Adrenal gland (tissue), 12 donors: ENCODE measurements around the gene LTBP2. TPM values are rescaled to one million over a fixed set of nuclear protein-coding genes. Genes with fewer than 3 reads are reported as not detected.

Experiments used
- DNase-seq, 7 donors: peaks; one replicate each; pipeline ENCODE4 v3.0.0-alpha.2; 2019 to 2020
- H3K27ac ChIP-seq, 5 donors: fragments of 200-600 bp; sonication (generic) in 4 of 5; 1 replicate in 3 of 5; 2 replicates in 2 of 5; pipeline versions ENCODE4 v1.5.1 to v1.8.0; 2016 to 2020; ENCODE audit warnings: mild to moderate bottlenecking in 1 of 5
- H3K27me3 ChIP-seq: fragments of 200-600 bp; 2 replicates; pipeline ENCODE4 v1.8.0; 2021
- H3K36me3 ChIP-seq, 2 donors: fragments of 200-600 bp; replicated peaks in 1 of 2; 1 replicate in 1 of 2; 2 replicates in 1 of 2; pipeline versions ENCODE4 v1.5.1 to v1.8.0; 2018 to 2022
- H3K4me1 ChIP-seq, 2 donors: fragments of 200-600 bp; replicated peaks in 1 of 2; 1 replicate in 1 of 2; 2 replicates in 1 of 2; pipeline versions ENCODE4 v1.5.1 to v1.8.0; 2018 to 2021
- H3K4me3 ChIP-seq, 4 donors: fragments of 200-600 bp; sonication (generic) in 3 of 4; one replicate each; pipeline ENCODE4 v1.5.1; 2016 to 2018
- H3K9me3 ChIP-seq, 3 donors: fragments of 200-600 bp; sonication (generic) in 1 of 3; replicated peaks in 1 of 3; 1 replicate in 2 of 3; 2 replicates in 1 of 3; pipeline versions ENCODE4 v1.5.1 to v1.8.0; 2016 to 2021
- POLR2A ChIP-seq, 2 donors: fragments of 450-650 bp; IDR thresholded peaks; one replicate each; pipeline ENCODE4 v1.6.1; 2017; ENCODE audit warnings: antibody characterized with exemption in 2 of 2, mild to moderate bottlenecking in 2 of 2, moderate library complexity in 1 of 2
- WGBS, 4 donors: extraction: QIAGEN DNeasy Blood & Tissue Kit in 2 of 4; methylation state at CpG; one replicate each; pipeline versions ENCODE4 v1.1.5 to v1.1.7; 2013 to 2017; 5-methylcytosine and 5-hydroxymethylcytosine counted together
- intact Hi-C, 2 donors: fragments of 100-400 bp; cut with DNase I; formaldehyde crosslinking; loops; one replicate each; pipeline versions ENCODE4 v1.14.1 to v1.15.0; 2022 to 2023
- polyA plus RNA-seq, 3 donors: library from polyadenylated mRNA; stranded (reverse); fragments of 200-250 nt in 2 of 3; fragments of 350-450 nt in 1 of 3; fragmentation: Illumina TruSeq in 1 of 3; extraction: RNeasy Lipid Tissue Mini Kit (QIAGEN cat#74804) in 1 of 3; gene quantifications; one replicate each; pipeline ENCODE4 v1.2.3, GENCODE V29; 2013 to 2014
- total RNA-seq, 9 donors: library from RNA; depleted of rRNA in 4 of 9; stranded (reverse); fragments of >200 nt in 4 of 9; fragments of 120-200 nt in 1 of 9; fragmentation: NEBNext Ultra II Directional in 1 of 9; extraction: Animal tissue kit (Norgen Biotek cat#: 25700) in 1 of 9; gene quantifications; one replicate each; pipeline versions ENCODE4 v1.1.0 to v1.2.4, GENCODE V29; 2013 to 2023
- TF ChIP-seq, protein P1 (sequence below), 6 experiments: fragments of 450-650 bp in 4 of 6; fragments of 200-600 bp in 2 of 6; sonication (generic) in 1 of 6; IDR thresholded peaks; 1 replicate in 5 of 6; 2 replicates in 1 of 6; pipeline versions ENCODE4 v1.5.1 to v1.8.0; 2016 to 2021; ENCODE audit warnings: antibody characterized with exemption in 6 of 6, mild to moderate bottlenecking in 2 of 6, moderate library complexity in 1 of 6
- donor health status: healthy with polysubstance abuse.
- donor health status: Bipolar disorder and iron deficiency.
- donor health status: DM: yes; HTN: yes; CAD: no.
- donor health status: DM: no; HTN: no; CAD: no.
- donor health status: DM: no; HTN: no; CAD: no.
- donor health status: DM: yes; HTN: yes; CAD: no.

Gene LTBP2
- total and polyA plus RNA-seq, 12 donors, result 2.1 to 17.0 (median 6.2) TPM

DNA sequence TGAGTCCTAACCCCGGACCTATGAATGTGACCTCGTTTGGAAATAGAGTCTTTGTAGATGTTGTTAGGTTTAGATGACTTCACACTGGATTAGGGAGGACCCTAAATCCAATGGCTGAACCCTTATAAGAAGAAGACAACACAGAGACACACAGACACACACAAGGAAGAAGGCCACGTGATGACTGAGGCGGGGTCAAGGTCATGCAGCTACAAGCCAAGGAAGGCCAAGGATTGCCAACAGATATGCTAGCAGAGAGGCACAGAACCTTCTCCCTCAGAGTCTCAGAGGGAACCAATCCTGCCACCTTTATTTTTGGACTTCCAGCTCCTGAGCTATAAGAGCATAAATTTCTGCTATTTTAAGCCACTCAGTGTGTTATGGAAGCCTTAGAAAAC, 31.8 kb downstream of the LTBP2 start:
- intact Hi-C loops, result no loop called here
- H3K27ac ChIP-seq, result peak overlapping the region in 1 of 5 donors; percentile 41
- H3K27me3 ChIP-seq, result no peaks in the 10 kb centered on the region
- peaks cover 30 to 50% of the 10 kb centered on the region in 2 donors for H3K4me1 ChIP-seq
- TF ChIP-seq POLR2A (IDR thresholded peaks at IDR 0.05), result no peak
- TF ChIP-seq, protein P1, sequence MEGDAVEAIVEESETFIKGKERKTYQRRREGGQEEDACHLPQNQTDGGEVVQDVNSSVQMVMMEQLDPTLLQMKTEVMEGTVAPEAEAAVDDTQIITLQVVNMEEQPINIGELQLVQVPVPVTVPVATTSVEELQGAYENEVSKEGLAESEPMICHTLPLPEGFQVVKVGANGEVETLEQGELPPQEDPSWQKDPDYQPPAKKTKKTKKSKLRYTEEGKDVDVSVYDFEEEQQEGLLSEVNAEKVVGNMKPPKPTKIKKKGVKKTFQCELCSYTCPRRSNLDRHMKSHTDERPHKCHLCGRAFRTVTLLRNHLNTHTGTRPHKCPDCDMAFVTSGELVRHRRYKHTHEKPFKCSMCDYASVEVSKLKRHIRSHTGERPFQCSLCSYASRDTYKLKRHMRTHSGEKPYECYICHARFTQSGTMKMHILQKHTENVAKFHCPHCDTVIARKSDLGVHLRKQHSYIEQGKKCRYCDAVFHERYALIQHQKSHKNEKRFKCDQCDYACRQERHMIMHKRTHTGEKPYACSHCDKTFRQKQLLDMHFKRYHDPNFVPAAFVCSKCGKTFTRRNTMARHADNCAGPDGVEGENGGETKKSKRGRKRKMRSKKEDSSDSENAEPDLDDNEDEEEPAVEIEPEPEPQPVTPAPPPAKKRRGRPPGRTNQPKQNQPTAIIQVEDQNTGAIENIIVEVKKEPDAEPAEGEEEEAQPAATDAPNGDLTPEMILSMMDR (IDR thresholded peaks at IDR 0.05), result no peak
- 60 to 67% (median 64%) methylated on average over 4 of the region's 4 CpGs for WGBS, 4 donors
- no peaks in the 10 kb centered on the region for H3K9me3 ChIP-seq
- no peaks in the 10 kb centered on the region for H3K36me3 ChIP-seq
- H3K4me3 ChIP-seq, result no peak overlapping the region
- DNase-seq, result no peak

DNA sequence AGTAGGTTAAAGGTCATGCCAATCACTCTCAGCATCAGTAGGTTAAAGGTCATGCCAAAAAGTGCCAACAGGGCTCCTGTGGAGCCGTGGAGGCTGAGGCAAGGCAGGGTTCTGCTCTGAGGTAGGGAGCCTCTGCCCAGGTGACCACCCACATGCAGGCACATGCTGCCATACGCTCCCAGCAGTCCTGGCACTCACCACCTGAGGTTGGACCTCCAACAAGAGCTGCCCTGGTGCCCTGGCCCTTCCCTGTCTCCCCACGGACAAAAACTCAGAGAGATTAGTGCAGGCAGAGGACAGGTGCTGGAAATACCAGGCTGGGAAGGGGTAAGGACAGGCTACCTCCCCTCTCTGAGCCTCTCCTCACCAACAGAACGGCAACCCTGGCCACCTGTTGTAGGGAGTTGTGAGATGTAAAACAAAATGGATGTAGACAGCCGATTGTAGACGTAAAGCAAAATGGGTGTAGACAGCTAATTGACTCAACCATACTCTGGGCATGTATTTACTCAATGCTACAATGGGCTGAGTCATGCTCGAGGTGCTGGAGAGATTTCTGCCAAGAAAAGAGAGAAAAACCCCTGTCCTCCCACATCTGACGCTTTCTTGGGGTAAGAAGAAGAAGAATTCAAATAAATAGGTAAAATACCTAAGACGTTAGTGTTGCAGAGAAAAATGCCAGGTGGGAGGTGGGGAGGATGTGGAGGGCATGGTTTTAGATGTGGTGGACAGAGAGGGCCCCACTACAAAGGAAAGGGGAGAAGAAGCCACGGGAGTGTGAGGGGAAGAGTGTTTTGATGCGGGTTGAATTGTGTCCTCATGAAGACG, 32.4 kb downstream of the LTBP2 start:
- DNase-seq, result no peak
- intact Hi-C loops, result no loop called here
- no peaks in the 10 kb centered on the region for H3K36me3 ChIP-seq
- H3K27ac ChIP-seq, result peak overlapping the region in 1 of 5 donors; percentile 41
- 73 to 80% (median 77%) methylated on average over 10 to 12 of the region's 12 CpGs for WGBS, 4 donors
- peaks cover 29 to 45% of the 10 kb centered on the region in 2 donors for H3K4me1 ChIP-seq
- H3K4me3 ChIP-seq, result no peak overlapping the region
- TF ChIP-seq POLR2A (IDR thresholded peaks at IDR 0.05), result no peak
- TF ChIP-seq, protein P1 (IDR thresholded peaks at IDR 0.05), result no peak
- no peaks in the 10 kb centered on the region for H3K27me3 ChIP-seq
- H3K9me3 ChIP-seq, result no peaks in the 10 kb centered on the region

DNA sequence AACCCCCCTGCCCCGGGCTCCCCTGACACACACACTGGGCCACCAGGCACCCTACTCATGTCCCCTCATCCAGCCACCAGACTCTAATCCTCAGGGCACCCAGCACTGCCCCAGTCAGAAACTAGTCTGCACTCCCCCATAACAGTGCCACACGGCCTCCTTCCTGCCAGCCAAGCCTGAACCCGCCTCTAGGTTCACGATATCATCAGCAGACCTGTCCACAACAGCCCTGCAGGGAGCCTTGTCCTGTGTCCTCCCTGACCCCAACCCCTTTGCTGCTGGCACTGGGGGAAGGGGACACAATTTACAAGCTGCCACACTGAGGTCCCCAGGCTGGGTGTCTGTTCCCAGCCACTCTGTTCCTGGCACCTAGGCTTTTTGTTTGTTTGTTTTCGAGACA, 33.6 kb downstream of the LTBP2 start:
- intact Hi-C loops, result no loop called here
- Histone ChIP-seq H3K9me3 (no peaks in the 10 kb centered on the region), H3K4me1 (peaks cover 20 to 33% of the 10 kb centered on the region in 2 donors), H3K36me3 (no peaks in the 10 kb centered on the region), H3K4me3 (no peak overlapping the region), H3K27me3 (no peaks in the 10 kb centered on the region), H3K27ac (peak overlapping the region in 1 of 5 donors; percentile 74)
- 66 to 100% (median 84%) methylated on average over 3 to 5 of the region's 5 CpGs for WGBS, 4 donors
- DNase-seq, result no peak
- TF ChIP-seq, protein P1 (IDR thresholded peaks at IDR 0.05), result no peak
- TF ChIP-seq POLR2A (IDR thresholded peaks at IDR 0.05), result no peak

DNA sequence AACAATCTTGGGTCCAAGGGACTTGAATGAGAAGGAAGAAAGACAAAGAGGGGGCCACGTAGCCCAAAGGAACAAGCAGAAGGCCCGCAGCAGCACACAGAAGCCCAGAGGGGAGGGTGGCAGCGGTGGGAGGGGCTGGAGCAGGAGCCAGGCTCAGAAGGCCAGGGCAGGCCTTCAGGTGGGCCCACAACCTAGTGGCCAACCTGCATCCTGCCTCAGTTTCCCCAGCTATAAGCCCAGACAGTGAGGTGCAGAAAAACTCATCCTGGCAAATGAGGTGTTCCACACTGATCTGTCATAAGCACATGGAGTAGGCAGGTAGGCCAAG, 34.1 kb downstream of the LTBP2 start:
- peak overlapping the region in 4 of 5 donors; percentile 44 to 78 (median 68) for H3K27ac ChIP-seq
- peaks cover 14 to 27% of the 10 kb centered on the region in 2 donors for H3K4me1 ChIP-seq
- DNase-seq, result no peak
- intact Hi-C loops, result no loop called here
- H3K36me3 ChIP-seq, result no peaks in the 10 kb centered on the region
- no peak for TF ChIP-seq POLR2A (IDR thresholded peaks at IDR 0.05)
- TF ChIP-seq, protein P1 (IDR thresholded peaks at IDR 0.05), result no peak
- H3K27me3 ChIP-seq, result no peaks in the 10 kb centered on the region
- no peaks in the 10 kb centered on the region for H3K9me3 ChIP-seq
- WGBS, 4 donors, result 85 to 100% (median 91%) methylated on average over 2 to 3 of the region's 3 CpGs
- no peak overlapping the region for H3K4me3 ChIP-seq
